CMK (cell line): Measurements from ENCODE around the gene ACTR5.
"Not testable (repeated sequence)": the region's sequence is repeated elsewhere in the genome, so short reads cannot be mapped to it uniquely, and the experiment has no call there.

Experiments
- DNase-seq: peaks from one replicate; pipeline ENCODE4 v3.0.0-alpha.2; 2010; ENCODE audit warnings: low read depth

The ACTR5 gene

DNA sequence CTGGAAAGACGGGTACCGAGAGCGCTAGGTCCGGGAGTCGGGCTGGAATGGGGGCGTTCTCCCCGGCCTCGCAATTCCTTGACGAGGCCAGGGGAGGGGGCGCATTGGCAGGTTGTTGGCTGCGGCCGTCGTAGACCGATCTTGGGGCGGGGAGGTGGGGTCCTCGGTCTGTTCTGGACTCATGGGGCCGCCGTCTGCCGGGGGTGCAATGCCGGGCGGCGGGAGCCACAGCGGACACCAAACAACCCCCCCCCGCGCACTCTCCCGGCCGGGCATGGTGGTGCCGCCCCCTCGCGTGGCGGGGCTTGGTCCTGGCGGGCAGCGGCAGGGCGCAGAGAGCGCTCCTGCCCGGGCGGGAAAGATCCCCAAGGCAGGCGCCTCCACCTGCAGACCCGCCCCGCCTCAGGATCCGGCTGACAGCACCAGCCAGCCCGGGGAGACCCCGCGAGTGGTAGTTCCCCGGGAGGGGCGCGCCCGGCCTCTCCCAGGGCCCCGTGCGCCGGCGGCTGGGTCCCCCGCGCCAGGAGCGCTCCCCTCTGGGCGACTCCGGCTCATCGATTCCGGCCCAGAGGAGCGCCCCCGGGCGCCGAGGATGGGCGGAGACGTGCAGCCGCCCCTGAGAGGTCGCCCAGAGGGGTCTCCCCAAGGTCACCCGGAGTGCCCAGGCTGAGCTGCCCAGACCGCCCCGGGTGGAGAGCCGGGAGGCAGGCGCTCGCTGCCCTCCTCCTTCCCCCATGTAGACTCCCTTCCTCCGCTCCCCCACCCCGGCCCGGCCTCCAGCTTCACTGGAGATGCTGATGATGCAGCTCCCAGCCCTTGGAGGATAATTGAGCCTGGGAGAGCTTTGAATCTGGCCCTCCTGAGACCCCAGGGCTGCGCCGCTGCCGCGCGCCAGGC lies 57.9 kb downstream of the ACTR5 start:
- DNase-seq, result no peak

DNA sequence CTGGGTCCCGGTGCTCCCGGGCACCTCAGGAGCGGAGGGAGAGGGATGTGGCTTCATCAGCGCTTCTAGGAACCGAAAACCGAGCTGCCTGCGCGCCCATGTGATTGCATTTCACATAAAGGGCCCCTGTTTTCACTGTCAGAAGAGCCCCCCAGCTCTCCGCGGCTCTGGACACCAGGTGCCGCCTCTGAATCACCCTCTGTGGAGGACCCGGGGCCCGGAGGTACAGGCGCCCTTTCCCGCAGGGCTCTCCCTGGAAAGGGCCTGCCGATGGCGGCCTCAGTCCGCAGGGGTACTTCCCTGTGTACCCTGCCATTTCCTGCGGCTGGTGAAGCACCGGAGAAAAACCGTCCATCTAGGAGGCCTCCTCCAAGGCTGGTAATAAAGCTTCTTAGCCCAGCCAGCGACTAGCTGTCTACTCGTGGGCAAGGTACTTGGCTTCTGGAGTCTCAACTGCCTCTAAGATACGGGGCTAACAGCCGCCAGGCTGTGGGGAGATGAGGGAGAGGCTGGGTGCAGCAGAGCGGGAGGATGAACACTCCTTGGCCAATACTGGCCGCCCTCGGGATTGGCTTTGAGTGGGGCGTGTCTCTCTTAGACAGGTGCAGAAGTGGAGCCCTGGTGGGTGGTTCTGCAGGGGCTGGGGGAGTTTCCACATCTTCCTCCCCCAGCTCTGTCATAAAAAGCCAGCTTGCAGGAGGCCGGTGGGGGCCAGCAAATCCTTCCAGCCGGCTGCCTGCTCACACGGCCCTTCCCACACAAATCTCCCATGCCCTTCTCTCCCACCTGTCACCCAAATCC lies 58.8 kb downstream of the ACTR5 start:
- no peak for DNase-seq

- no peak for DNase-seq
Measured at GRCh38 chr20:38809942-38810341, 61.7 kb downstream of the ACTR5 start.

- DNase-seq, result no peak
Measured at GRCh38 chr20:38810926-38811630, 62.8 kb downstream of the ACTR5 start.

DNA sequence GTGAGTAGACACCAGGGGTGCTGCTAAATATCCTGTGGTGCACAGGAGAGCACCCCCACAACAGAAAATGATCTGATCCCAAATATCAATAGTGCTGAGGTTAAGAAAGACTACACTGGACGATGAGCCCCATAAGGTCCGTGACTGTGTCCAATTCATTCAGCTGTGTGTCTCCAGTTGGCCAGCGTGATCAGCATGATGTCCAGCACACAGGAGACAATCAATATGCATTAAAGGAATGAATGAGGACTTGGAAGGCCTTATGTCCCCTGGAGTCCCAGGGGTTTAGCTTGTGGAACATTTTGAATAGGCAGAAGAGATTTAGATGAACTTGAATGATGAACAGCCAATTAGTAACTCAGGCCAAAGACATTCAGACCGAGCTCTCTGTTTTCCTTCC lies 63.5 kb downstream of the ACTR5 start:
- DNase-seq, result no peak

DNA sequence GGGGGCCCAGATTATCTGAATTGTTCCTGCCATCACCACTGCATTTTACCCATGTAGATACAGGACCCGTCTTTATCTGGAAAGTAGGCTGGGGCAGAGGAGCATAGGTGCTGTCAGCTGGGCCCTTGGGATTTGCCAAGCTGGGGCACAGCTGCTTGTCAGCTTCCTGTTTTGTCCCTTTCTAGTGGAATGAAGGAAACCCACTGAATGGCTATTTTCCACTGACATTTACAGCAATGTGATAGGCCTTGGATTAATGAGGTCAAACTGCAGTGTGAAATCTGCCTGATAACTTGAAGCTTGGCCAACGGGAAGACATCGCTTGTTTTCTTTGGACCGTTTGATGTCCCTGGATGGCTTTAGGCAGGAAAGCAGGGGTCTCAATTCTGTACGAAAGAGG lies 63.9 kb downstream of the ACTR5 start:
- no peak for DNase-seq

DNA sequence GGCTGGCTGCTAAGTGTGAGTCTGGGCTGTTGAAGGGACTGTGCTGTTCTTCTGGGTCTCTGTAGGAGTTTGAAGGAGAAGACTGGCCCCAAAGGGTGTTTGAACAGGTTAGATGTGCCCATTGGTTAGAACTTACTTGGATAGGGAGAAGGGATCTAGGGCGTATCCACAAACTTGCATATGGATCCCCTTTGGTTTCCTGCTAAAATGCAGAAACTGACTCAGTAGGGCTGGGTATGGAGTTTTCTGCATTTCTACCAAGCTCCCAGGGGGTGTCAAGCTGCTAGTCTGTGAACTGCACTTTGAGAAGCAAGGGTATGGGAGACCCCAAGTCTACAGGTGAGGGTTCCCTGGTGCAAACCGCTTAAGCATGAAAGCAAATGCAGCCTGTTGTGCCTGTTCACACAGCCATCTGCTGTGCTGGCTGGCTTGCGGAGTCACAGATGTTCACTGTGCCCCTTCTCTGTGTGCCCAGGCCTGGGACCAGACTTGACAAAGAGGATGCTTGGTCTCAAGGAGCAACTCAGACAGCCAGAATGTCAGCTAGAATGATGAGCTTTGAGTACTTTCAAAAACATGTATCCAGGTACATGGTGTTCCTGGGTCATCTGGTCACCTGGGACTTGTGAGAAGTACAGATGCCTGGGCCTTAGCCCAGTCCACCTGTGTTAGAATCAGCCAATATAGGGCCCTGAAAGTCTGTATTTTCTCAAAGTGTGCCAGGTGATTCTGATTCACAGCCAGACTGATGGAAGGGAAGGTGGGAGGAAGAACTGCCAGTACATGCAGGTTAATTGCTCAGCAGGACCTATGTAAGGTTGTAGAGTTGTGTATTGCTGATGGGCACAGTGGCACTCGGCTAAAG lies 64.7 kb downstream of the ACTR5 start:
- no peak for DNase-seq

GRCh38 chr20:38813574-38813962 lies 65.3 kb downstream of the ACTR5 start:
- not testable (repeated sequence) for DNase-seq

DNA sequence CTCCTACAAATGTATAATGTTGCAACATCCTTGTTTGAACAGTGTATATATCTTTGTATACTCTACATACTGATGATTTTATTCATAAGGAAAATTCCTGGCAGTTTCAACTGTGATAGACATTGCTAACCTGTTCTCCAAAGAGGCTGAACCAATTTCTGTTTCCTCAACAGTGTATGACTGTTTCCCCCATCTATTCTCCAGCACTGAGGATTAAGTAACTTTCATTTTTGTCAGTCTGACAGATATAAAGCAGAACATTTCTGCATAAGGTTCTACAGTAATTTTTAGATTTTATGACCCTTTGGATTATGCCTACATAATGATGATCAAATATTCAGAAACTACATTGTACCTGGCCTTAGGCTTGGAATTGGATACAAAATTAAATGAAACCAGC lies 67.2 kb downstream of the ACTR5 start:
- DNase-seq, result no peak

GRCh38 chr20:38818113-38819065 lies 70.1 kb downstream of the ACTR5 start:
- DNase-seq, result no peak
